Nucleus accumbens (tissue), 56 donors: ENCODE data around the gene PAQR6.
"Not testable (repeated sequence)": the region's sequence is repeated elsewhere in the genome, so short reads cannot be mapped to it uniquely, and the experiment has no call there.

Experiments
- DNase-seq, 56 donors: peaks; one replicate each; lab custom pipeline; 2025; lab: John Stamatoyannopoulos, UW

The PAQR6 gene

DNA sequence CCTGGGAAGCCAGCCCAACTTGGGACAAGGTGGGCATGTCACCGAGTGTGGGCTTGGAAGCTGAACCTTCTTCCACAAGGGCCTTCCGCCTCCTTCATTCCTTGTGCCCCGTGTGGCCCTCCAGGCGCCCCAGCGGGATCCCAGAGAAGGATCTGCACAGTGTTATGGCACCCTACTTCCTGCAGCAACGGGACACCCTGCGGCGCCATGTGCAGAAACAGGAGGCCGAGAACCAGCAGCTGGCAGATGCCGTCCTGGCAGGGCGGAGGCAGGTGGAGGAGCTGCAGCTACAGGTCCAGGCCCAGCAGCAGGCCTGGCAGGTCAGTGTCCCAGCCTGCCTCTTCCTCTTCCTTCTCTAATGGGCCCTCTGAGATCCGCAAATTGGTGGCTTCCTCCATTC is 11.7 kb downstream of the PAQR6 start:
- DNase-seq: no peak

DNA sequence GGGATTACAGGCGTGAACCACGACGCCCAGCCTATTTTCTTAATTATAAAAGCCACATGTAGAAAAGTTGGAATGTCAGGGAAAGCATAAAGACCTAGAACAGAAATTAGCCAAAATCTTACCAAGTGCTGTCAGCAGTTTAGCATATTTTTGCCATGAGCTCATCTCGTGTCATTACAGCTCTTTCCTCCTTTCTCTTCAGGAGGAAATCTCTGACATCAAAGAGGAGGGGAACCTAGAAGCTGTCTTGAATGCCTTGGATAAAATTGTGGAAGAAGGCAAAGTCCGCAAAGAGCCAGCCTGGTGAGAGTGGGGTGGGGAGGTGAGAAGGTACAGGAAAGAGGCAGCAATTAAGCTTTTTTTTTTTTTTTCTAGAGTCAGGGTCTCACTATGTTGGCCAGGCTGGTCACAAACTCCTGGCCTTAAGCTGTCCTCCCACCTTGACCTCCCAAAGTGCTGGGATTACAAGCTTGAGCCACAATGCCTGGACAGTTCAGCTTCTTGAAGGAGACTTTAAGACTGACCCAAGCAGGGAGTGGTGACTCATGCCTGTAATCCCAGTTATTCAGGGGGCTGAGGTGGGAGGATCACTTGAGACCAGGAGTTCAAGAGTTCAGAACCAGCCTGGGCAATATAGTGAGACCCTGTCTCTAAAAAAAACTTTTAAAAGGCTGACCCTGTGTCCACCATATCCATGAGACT is 14.3 kb downstream of the PAQR6 start:
- DNase-seq: no peak

DNA sequence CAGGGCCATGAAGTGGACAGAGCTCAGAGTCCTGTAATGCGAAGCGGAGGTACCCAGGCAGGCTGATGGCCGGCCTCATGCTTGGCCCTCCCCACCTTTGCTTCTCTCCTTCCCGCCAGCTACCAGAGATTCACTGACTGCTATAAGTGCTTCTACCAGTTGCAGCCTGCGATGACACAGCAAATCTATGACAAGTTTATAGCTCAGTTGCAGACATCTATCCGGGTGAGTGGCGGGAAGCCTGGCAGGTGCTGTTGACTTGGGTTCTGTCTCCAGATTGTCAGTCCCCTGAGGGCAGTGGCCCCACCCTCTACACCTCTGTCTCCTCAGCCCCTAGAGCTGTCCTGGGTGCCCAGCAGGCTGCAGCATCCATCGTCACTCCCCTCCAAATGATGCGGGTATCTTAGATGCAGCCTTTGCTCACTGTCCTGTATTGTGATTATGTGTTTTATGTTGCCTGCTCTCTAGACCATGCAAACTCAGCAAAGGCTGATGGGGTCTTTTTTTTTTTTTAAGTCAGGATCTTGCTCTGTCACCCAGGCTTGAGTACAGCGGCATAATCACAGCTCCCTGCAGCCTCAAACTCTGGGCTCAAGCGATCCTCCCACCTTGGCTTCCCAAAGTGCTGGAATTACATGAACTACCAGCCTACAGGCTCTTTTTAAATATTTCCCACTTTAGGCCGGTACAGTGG is 15.5 kb downstream of the PAQR6 start:
- no peak for DNase-seq

DNA sequence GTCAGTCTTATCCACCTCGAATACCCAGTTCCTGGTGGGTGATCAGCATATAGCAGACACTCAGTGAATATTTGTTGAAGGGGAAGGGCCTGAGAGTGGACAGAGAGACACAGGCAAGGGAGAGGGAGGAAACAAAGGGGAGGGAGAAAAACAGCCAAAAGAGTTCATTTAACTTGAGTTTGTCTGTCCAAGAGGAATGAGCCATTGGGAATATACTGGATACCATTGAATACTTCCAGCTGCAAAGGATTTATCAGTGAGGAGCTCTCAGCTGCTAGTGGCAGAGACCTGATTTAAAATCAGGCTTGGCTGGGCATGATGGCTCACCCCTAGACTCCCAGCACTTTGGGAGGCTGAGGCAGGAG is 17.4 kb downstream of the PAQR6 start:
- no peak for DNase-seq

DNA sequence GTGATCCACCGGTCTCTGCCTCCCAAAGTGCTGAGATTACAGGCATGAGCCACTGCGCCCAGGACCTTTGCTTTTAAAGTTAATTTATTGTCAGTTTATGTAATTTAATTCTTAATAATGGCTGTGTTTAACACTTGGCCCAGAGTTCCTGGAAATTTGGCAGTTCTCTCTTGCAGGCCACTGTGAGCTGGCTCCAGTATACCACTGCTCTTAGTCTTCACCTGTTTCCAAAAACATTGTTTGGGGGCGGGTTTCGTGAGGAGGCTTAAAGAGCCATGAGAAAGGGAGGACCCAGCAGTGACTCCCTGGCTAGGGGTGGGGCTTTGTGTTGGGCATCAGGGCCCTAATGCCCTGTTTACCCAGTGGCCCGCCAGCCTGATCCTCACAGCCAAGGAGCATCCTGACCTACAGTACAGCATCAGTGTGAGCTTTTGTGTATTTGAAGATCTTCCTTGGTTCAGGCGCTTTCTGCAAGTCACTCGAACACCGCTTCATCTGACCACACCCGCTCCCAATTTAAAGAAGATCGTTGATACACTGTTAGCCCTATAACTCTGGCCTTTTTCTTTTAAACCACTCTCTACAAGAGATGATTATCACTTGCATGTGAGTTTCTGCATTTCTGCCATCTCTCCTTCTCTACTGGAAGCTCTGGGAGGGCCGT is 17.9 kb downstream of the PAQR6 start:
- DNase-seq: no peak

DNA sequence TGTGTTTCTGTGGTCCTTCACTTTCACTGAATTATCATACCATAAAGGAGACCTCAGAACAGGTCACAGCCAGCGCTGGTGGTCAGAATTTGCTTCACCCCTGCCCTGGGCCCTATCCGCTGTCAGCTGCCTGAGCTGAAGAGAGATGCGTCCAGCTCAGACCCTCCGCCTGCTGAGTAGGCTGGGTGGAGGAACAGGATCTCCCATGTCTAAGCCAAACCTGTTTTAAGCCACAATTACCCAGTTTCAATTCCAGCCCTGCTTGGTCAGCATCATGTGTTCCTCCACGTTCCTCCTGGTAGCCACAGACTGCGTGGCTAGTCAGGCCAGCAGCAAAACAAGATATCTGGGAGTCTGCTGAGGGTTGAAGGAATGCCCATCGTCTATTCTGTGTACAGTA is 19.4 kb downstream of the PAQR6 start:
- no peak for DNase-seq

DNA sequence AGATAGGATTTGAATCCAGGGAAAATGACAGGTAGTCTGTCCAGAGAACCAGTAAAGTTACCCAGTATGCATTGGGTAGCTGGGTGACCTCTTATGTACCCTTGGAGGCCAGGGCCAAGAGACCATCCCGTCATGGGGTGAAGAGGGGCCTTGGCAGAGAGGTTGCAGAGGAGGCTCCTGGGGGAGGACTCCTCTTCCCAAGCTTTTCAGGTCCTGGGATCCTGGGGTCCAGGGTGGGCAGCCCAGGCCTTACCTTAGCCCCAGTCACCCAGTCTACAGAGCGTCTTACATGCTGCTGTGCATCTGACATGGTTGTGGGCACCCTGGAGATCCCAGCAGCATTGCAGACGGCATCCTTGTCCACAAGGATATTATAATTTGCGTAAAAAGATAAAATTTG is 21.1 kb downstream of the PAQR6 start:
- no peak for DNase-seq

DNA sequence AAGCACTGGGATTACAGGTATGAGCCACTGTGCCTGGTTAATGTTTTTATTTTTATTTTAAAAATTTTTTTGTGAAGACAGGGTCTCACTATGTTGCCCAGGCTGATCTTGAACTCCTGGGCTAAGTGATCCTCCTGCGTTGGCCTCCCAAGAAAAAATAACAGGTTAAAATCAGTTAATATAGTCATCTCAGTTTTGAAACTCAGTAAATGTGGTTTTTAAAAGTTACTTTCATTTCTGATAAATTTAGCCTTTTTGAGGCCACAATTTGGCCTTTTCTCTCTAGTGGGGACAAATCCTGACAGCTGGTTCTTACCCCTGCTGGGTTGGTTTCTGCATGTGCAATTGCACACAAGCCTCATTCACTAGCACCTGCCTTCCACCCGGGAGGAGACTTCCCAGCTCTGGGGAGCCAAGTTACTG is 21.7 kb downstream of the PAQR6 start:
- no peak for DNase-seq

DNA sequence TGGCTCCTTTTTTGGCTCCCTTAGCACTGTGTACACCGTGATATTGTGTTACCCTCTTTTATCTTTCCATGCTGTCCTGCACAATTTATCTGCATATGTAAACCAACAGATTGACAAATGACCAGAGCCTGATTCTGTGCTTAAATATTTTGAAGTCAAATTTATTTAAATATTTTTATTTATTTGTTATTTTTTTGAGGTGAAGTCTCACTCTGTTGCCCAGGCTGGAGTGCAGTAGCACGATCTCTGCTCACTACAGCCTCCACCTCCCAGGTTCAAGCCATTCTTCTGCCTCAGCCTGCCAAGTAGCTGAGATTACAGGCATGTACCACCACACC is 22.2 kb downstream of the PAQR6 start:
- DNase-seq: no peak

DNA sequence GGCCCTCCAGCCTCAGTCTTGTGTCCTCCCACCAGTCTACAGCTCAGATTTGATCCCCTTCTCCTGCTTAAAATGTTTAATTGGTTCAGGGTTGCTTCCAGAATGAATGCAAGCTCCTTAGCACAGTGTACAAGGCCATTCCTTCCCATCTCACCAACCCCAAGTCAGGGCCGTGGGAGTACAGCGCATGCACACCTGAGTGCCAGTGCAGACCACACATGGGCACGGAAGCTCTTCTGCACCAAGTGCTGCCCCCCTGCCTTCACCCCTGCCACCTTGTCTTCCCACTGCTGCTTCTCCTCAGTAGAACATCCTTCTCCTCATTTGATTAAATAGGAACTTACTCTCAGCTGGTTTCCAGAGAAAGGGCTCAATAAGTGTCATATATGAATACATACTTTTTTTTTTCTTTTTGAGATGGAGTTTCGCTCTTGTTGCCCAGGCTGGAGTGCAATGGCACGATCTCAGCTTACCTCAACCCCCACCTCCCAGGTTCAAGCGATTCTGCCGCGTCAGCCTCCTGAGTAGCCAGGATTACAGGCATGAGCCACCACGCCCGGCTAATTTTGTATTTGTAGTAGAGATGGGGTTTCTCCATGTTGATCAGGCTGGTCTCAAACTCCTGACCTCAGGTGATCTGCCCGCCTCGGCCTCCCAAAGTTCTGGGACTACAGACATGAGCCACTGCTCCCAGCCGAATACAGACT is 25.7 kb downstream of the PAQR6 start:
- DNase-seq: no peak

DNA sequence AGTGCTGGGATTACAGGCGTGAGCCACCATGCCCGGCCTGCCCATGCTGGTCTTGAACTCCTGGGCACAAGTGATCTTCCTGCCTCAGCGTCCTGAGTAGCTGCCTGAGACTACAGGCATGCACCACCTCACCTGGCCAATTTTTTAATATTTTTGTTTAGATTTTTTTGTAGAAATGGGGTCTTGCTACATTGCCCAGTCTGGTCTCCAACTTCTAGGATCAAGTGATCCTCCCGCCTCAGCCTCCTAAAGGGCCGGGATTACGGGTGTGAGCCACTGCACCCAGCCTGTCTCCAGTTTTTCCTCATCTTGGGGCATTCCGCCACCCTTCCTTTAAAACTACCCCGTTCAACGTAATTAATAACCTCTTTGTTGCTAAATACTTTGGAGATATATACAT is 27.6 kb downstream of the PAQR6 start:
- DNase-seq: no peak

DNA sequence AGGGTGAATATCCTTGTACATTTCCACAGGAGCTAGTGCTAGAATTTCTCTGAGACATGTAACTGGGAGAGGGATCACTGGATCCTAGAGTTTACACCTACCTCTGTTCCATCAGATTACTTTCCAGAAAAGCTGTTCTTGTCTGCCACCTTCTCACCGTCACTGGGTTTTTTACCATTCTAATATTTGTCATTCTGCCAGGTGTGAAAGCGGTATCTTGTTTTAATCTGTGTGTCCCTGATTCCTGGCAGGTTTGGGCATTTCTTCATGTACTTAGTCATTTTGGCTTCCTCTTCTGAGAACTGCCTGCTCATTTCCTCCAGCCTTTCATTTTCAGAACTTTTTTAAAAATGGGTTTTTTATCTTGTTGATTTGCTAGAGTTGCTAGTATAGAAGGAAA is 30.0 kb downstream of the PAQR6 start:
- no peak for DNase-seq

DNA sequence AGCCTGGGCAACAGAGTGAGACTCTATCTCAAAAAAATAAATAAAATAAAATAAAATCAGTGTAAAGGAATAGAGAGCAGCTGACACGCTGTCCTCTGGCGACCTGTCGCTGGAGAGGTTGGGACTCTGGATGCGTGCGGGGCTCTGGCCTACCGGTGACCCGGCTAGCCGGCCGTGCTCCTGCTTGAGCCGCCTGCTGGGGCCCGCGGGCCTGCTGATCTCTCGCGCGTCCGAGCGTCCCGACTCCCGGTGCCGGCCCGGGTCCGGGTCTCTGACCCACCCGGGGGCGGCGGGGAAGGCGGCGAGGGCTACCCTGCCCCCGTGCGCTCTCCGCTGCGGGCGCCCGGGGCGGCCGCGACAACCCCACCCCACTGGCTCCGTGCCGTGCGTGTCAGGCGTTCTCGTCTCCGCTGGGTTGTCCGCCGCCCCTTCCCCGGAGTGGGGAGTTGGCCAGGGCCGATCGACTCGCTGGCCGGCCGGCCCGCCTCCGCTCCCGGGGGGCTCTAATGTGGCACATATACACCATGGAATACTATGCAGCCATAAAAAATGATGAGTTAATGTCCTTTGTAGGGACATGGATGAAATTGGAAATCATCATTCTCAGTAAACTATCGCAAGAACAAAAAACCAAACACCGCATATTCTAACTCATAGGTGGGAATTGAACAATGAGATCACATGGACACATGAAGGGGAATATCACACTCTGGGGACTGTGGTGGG is 31.3 kb downstream of the PAQR6 start:
- DNase-seq: not testable (repeated sequence)

DNA sequence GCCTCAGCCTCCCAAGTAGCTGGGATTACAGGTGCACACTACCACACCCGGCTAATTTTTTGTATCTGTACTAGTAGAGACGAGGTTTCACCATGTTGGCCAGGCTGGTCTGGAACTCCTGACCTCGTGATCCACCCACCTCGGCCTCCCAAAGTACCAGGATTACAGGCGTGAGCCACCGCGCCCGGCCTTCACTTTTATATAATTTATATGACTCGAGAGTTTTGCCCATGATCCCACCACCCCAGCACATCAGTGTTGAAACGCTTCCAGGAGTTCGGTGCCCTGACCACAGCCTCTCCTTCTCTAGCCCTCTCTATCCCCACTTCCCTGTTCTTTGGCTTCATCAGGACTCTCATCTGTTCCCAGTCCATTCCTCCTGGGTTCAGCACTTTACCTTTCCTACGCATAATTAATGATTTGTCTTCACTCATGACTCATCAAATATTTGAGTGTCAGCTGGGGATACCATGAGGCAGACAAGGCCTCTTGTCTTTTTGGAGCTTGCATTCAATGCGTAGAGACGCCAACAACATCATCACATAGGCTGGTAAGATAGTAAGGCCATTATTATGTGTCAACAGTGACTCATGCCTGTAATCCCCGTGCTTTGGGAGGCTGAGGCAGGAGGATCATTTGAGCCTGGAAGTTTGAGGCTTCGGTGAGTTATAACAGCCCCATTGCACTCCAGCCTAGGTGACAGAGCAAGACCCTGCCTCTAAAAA is 33.7 kb downstream of the PAQR6 start:
- DNase-seq: peak in 1 of 56 donors; percentile 33

DNA sequence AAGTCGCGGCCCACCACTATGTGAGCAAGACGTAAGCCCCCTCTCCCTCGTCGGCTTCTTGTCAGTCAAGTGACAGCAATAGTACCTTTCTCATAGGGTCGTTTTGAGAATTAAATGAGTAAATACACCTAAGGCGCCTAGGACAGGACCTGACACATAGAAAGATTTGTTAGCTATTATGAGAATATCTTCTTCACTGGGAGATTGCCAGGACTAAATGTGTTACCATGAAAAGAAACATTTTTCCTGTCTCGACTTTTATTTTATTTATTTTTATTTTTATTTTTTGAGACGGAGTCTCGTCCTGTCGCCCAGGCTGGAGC is 34.3 kb downstream of the PAQR6 start:
- no peak for DNase-seq

DNA sequence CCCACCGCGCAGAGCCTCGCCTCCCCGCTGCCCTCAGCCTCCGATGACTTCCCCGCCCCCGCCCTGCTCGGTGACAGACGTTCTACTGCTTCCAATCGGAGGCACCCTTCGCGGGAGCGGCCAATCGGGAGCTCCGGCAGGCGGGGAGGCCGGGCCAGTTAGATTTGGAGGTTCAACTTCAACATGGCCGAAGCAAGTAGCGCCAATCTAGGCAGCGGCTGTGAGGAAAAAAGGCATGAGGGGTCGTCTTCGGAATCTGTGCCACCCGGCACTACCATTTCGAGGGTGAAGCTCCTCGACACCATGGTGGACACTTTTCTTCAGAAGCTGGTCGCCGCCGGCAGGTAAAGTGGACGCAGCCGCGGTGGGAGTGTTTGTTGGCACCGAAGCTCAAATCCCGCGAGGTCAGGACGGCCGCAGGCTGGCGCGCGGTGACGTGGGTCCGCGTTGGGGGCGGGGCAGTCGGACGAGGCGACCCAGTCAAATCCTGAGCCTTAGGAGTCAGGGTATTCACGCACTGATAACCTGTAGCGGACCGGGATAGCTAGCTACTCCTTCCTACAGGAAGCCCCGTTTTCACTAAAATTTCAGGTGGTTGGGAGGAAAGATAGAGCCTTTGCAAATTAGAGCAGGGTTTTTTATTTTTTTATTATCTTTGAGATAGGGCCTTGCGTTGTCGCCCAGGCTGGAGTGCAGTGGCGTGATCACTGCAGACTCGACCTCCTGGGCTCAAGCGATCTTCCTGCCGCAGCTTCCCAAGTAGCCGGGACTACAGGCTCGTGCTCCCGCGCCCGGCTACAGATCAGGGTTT is 34.8 kb downstream of the PAQR6 start, which contains the start of gene PMF1:
TSS of gene PMF1 (plus strand) at position 175 of the 811 bp plus-strand sequence. CDS start at position 184, 9 bp downstream.
- peak; percentile 59 to 99 (median 97) for DNase-seq

DNA sequence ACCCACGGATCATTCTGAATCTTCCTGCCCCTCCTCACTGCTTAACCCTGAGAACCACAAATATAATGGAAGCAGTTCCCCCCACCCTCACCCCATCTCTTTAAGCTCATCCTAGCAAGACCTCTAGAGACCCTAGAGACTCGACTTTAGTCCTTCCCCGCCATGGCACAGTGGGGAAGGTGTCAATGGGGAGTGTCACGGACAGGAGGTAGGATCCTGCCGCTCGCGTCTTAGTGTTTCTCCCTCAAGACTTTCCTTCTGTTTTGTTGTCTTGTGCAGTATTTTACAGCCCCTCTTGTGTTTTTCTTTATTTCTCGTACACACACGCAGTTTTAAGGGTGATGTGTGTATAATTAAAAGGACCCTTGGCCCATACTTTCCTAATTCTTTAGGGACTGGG is 35.7 kb downstream of the PAQR6 start:
- no peak for DNase-seq

DNA sequence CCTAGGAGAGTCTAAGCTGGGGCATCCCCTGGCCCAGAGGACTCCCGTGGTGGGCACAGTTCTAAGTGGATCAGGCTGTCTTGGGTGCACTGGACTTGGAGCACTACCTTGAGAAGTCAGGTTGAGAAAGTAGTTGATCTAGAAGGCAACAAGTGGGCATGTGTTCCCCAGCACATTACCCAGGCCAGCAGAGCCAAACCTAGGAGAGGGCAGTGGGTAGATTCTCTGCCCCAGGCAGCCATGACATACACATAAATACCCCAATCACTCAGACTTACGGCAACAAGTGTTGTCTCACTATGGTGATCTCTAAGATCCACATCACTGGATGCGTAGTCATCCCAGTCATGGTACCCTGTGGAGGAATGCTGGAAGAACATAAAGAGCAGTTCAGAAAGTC is 36.6 kb downstream of the PAQR6 start:
- DNase-seq: no peak

DNA sequence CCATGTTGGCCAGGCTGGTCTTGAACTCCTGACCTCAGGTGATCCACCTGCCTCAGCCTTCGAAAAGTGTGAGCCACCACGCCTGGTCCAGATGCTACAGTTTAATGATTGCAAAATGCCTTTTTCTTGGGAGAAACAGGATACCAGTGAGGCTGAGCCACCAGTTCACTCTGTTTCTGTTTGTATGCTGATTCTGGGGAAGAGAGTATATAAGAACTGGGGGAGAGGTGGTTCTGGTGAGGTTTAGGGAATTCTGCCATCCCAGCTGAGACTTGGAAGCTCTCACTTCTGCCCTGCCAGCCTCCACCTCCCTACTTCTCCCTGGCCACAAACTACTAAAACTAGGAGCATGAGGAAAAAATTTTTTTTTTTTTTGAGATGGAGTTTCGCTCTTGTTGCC is 43.2 kb downstream of the PAQR6 start:
- DNase-seq: no peak
